GM12801 (cell line): ENCODE measurements around the gene KRT40.

Experiments used
- CTCF ChIP-seq: IDR thresholded peaks from one replicate; pipeline ENCODE4 v1.5.1; 2011; ENCODE audit warnings: control low read depth; ENCODE audit not compliant: insufficient read length; ENCODE audit errors: extremely low read depth

Gene KRT40

DNA sequence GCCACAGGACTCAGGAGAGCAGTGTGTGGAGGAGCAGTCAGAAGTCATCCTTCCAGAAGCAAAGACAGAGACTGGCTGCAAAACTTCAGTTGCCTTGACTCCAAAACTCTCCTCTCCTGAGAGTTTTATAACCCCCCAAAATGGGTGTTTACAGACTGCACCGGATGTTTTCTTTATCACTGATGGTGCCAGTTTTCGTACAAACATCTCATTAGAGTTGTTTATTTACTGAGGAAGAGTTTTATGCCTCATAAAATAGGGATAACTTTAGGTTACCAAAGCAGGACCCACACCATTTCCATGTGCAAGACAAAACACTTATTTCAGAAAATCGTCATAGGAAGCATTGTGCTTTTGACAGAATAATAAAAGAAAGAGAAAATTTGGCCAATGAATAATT, at the start of gene KRT40:
Gene KRT40 (minus strand): TSS at position 101 of the 400 bp plus-strand sequence. CDS start 53 bp downstream, at position 48.
- TF ChIP-seq CTCF: no peak

GRCh38 chr17:41029633-41030245, 45.6 kb upstream of the KRT40 start, which contains the start of gene KRTAP1-4:
TSS of gene KRTAP1-4 (minus strand) at chr17:41030195. CDS start at chr17:41030078, 117 bp downstream.
- TF ChIP-seq CTCF: no peak

- no peak for TF ChIP-seq CTCF
These were observed 42.8 kb upstream of the KRT40 start, which contains the start of gene KRTAP1-5 for GRCh38 chr17:41026715-41027471. TSS of gene KRTAP1-5 (minus strand) at chr17:41027208. CDS start at chr17:41027155, 53 bp downstream.

DNA sequence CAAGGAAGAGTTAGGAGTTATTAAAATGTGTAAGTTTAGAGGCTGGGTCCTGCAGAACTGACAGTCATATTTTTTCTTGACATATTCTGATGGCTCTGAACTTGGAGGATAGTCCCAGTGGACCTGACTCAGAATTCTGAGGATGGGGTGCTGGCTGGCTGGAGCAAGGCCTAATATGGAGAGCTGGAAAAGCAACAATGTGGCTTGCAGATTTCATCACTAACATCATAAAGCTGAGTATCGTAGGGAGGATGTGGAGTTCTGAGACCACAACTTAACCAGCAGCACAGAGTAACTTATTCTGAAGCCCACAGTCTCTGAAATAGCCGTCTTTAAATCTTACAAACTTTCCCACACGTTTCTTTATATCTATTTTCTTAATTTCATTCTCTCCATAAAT, 40.6 kb upstream of the KRT40 start:
- no peak for TF ChIP-seq CTCF

DNA sequence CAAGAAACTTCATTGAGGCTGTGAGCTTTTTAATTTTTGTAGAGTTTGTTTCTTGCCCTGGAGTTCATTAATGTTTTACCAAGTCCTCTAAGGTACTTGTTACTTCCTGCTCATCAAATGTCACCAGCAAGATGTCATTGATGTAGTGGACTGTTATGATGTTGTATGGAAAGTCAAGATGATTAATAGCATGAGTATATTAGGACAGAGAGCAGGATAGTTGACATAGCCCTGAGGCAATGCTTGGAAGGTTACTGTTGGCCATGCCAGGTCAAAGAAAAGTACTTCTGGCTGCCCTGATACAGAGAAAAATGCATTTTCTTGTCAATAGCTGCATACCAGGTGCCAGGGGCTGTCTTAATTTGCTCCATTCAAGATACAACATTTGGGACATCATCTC, 36.2 kb upstream of the KRT40 start:
- TF ChIP-seq CTCF: no peak

GRCh38 chr17:41019415-41019814, 35.3 kb upstream of the KRT40 start:
- TF ChIP-seq CTCF: no peak

GRCh38 chr17:41018541-41018940, 34.4 kb upstream of the KRT40 start:
- no peak for TF ChIP-seq CTCF
